Right atrium auricular region (tissue), 2 donors: ENCODE results near the gene ZMPSTE24. TPM values are rescaled to one million over a fixed set of nuclear protein-coding genes. Genes with fewer than 3 reads are reported as not detected.

Source experiments
- DNase-seq: peaks from one replicate; pipeline ENCODE4 v3.0.0-alpha.2; 2019; ENCODE audit warnings: low spot score
- H3K27ac ChIP-seq, 2 donors: fragments of 200-600 bp; sonication (generic); 1 replicate in 1 of 2; 2 replicates in 1 of 2; pipeline ENCODE4 v1.5.1; 2016 to 2019
- H3K27me3 ChIP-seq, 2 donors: fragments of 200-600 bp; sonication (generic); one replicate each; pipeline versions ENCODE4 v1.5.1 to v1.6.0; 2017 to 2019
- H3K36me3 ChIP-seq: fragments of 200-600 bp; sonication (generic); one replicate; pipeline ENCODE4 v1.5.1; 2016
- H3K4me1 ChIP-seq, 2 donors: fragments of 200-600 bp; sonication (generic); one replicate each; pipeline versions ENCODE4 v1.5.1 to v1.6.0; 2017 to 2019
- H3K4me3 ChIP-seq, 2 donors: fragments of 200-600 bp; sonication (generic); 1 replicate in 1 of 2; 2 replicates in 1 of 2; pipeline ENCODE4 v1.5.1; 2017 to 2019; ENCODE audit warnings: mild to moderate bottlenecking in 1 of 2, moderate library complexity in 1 of 2
- H3K9me3 ChIP-seq, 2 donors: fragments of 200-600 bp; sonication (generic); one replicate each; pipeline ENCODE4 v1.5.1; 2019
- CTCF ChIP-seq, 2 donors: fragments of 200-600 bp; sonication (generic); IDR thresholded peaks; one replicate each; pipeline ENCODE4 v1.5.1; 2019; ENCODE audit warnings: antibody characterized with exemption in 2 of 2
- total RNA-seq, 2 donors: library from RNA; depleted of rRNA; stranded (reverse); fragments of >200 nt; gene quantifications; one replicate each; pipeline ENCODE4 v1.1.0, GENCODE V29; 2016

Gene ZMPSTE24
- total RNA-seq, 2 donors from 2014 or later: 23.8 to 43.2 TPM

GRCh38 chr1:40315239-40315794 is 57.3 kb downstream of the ZMPSTE24 start:
- Histone ChIP-seq H3K36me3 (no peaks in the 10 kb centered on the region), H3K4me1 (peaks cover 0 to 26% of the 10 kb centered on the region in 2 donors), H3K27ac (no peak overlapping the region), H3K27me3 (peaks cover 3 to 14% of the 10 kb centered on the region in 2 donors), H3K4me3 (peak overlapping the region; percentile 21 to 56), H3K9me3 (no peaks in the 10 kb centered on the region)
- peak; percentile 85 for DNase-seq
- TF ChIP-seq CTCF (IDR thresholded peaks at IDR 0.05): peak; percentile 81 to 95

GRCh38 chr1:40315795-40316594 is 58.0 kb downstream of the ZMPSTE24 start:
- Histone ChIP-seq H3K27ac (no peak overlapping the region), H3K36me3 (no peaks in the 10 kb centered on the region), H3K4me1 (peaks cover 0 to 26% of the 10 kb centered on the region in 2 donors), H3K9me3 (no peaks in the 10 kb centered on the region), H3K4me3 (peak overlapping the region; percentile 21 to 56), H3K27me3 (peaks cover 3 to 14% of the 10 kb centered on the region in 2 donors)
- no peak for DNase-seq
- TF ChIP-seq CTCF (IDR thresholded peaks at IDR 0.05): no peak

GRCh38 chr1:40316595-40317393 is 58.8 kb downstream of the ZMPSTE24 start, which contains the start of gene COL9A2:
Gene COL9A2, minus strand, starts transcription at chr1:40317286. Its CDS starts 89 bp downstream, at chr1:40317197.
- Histone ChIP-seq H3K27me3 (peaks cover 3 to 14% of the 10 kb centered on the region in 2 donors), H3K9me3 (no peaks in the 10 kb centered on the region), H3K4me3 (peak within 1 kb of the TSS; percentile 21 to 56), H3K4me1 (peaks cover 0 to 26% of the 10 kb centered on the region in 2 donors), H3K27ac (no peak within 1 kb of the TSS), H3K36me3 (no peaks in the 10 kb centered on the region)
- no peak for TF ChIP-seq CTCF (IDR thresholded peaks at IDR 0.05)
- DNase-seq: no peak

- H3K27me3 ChIP-seq: peaks cover 3 to 14% of the 10 kb centered on the region in 2 donors
- no peaks in the 10 kb centered on the region for H3K9me3 ChIP-seq
- H3K36me3 ChIP-seq: no peaks in the 10 kb centered on the region
- H3K4me1 ChIP-seq: peaks cover 0 to 26% of the 10 kb centered on the region in 2 donors
- DNase-seq: no peak
- peak overlapping the region in 1 of 2 donors; percentile 56 for H3K4me3 ChIP-seq
- TF ChIP-seq CTCF (IDR thresholded peaks at IDR 0.05): no peak
- H3K27ac ChIP-seq: no peak overlapping the region
Observed at GRCh38 chr1:40317394-40318074, 59.5 kb downstream of the ZMPSTE24 start.

GRCh38 chr1:40318476-40318875 is 60.4 kb downstream of the ZMPSTE24 start:
- peaks cover 3 to 14% of the 10 kb centered on the region in 2 donors for H3K27me3 ChIP-seq
- peaks cover 0 to 26% of the 10 kb centered on the region in 2 donors for H3K4me1 ChIP-seq
- H3K9me3 ChIP-seq: no peaks in the 10 kb centered on the region
- H3K36me3 ChIP-seq: no peaks in the 10 kb centered on the region
- no peak overlapping the region for H3K27ac ChIP-seq
- no peak for TF ChIP-seq CTCF (IDR thresholded peaks at IDR 0.05)
- no peak overlapping the region for H3K4me3 ChIP-seq
- no peak for DNase-seq
